LHCN-M2 (cell line): ENCODE results near the gene THSD4. TPM values are rescaled to one million over a fixed set of nuclear protein-coding genes. Genes with fewer than 3 reads are reported as not detected.
A peak's percentile ranks its signal among the peaks of the same experiment; 100 is the strongest.

ENCODE experiments used
- DNase-seq: peaks from one replicate; pipeline ENCODE4 v3.0.0-alpha.2; 2012; ENCODE audit warnings: low read depth
- total RNA-seq: library from RNA; depleted of rRNA; stranded (reverse); fragments of >200 nt; gene quantifications from 2 replicates; pipeline ENCODE4 v1.2.3, GENCODE V29; 2014

Gene THSD4
- total RNA-seq, 1 experiment from 2014 or later: 13.0 TPM

DNA sequence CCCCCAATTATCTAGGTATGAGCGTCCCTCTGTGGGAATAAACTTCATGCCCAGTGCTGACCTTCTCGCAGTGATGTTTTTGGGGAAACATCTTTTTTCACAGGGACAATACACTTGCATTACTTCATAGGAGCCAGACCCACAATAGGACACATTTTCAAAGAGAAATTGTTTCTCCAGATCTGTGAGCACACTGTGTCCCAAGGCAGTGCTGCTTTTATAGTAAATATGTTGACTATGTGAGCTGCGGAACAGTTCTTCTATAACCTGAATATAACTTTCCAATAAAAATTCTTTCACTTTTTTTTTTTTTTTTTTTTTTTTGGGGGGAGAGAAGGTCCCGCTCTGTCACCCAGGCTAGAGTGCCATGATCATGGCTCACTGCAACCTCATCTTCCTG, 17.4 kb upstream of the THSD4 start:
- DNase-seq: no peak

DNA sequence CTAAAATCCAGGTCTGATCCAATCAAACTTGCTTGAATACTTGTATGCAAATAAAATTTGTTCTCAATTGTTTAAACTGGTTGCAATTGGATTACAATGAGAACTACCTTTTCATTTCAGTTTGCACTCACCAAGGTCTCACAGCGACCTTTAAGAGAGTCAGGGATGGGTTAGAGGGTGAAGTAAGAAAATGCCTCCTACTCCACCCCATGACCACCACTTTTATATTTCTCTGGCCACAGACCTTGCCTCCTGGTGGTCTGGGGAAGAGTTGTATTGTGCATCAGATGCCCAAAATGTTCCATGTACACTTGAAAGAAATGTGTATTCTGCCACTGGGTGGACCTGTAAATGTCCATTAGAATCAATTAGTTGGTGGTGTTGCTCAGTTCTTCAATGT, 16.4 kb upstream of the THSD4 start:
- DNase-seq: no peak

DNA sequence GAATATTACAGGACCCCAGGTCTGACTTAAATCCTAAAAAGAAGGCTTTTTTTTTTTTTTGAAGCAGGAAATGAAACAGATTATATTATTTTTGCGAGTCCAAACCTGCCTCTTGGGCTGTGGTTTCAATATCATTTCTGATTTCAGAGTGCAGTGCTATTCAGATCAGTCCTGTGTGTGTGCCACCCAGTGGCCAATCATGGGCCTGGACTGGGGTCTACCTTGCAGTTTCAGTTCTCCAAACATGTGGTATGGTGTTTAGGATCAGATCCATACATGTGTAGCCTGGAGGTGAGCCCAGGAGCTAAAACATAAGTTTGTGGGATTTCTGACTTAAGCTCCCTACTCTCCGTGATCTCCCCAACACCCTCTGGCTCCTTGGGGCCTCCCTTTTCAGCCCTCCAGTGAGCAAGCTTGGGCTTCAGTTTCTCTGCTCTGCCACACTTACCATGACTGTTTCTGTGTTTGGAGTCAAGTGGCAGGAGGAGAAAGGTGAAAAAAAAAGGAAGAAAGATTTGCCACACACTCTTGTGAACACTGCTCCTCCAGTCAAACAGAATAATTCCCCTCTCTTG, 12.1 kb upstream of the THSD4 start:
- peak; percentile 55 for DNase-seq

DNA sequence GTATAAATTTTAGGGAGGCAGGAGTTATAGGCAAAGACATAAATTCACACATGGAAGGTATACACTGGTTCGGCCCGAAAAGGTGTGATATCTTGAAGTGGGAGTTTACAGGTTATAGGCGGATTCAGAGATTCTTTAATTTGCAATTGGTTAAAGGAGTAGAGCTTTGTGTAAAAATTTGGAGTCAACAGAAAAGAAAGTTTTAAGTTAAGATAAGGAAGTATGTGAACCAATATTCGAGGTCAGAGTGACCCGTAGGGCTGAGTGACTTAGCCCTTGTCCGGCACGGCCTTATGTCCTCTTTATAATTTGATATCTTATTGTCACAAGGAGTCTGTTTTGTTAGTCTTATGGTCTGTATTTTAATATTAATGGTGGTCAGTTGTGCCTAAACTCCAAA, 10.6 kb upstream of the THSD4 start:
- no peak for DNase-seq

DNA sequence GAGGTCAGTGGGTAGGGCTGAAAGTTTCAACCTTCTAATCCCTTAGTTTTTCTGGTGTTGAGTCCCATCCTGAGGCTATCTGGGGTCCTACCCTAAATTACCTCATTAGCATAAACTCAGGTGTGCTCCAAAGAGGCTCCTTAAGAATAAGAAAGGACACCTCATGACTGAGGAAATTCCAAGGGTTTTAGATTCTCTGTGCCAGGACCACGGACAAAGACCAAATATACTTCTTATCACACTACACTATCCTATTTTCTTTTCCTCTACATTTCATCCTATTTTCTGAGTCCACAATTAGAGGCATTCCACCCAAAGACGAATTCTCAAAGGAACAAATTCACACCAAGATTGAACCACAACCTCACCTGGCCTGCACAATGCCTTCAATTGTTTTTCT, 9.8 kb upstream of the THSD4 start:
- no peak for DNase-seq

DNA sequence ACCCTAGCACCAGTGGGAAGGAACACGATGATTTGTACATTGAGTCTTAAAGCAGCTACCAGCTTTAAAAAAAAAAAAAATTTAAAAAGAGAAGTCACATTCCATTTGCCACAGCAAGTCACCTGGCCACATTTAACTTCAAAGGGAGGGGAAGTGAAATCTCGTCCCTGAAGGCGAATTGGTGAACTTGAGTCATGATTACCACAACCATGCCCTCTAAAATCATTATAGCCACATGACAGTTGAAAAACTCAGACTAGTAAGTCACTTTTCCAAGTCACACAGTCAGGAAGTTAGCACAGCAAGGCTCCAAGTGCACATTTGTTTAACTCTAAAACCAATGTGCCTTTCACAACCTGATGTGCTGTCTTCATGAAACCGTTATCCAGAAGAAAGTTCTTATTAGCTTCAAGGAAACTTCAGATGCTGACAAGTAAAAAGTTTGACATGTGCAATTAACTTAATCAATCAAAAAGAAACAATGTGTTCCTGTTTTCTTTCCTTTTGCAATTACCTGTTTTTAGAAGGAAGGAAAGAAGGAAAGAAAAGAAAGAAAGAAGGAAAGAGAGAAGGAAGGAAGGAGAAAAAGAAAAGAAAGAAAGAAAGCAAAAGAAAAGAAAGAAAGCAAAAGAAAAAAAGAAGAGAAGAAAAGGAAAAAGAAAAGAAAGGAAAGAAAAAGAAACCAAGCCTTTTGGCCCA, 8.3 kb upstream of the THSD4 start:
- no peak for DNase-seq

DNA sequence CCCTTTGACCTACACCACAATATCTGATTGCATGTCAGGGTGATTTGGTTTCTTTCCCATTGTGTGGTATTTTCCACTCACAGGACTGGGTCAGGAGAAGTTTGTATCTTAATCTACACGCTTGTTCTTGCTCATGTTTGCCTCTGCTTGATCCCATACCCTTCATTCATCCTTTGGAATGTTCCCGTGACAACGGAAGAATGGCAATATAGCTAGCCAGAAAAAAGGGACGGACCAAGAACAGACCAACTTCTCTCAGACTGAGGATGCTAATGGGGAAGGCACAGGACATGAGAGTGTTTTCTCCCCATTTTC, 7.8 kb upstream of the THSD4 start:
- no peak for DNase-seq

DNA sequence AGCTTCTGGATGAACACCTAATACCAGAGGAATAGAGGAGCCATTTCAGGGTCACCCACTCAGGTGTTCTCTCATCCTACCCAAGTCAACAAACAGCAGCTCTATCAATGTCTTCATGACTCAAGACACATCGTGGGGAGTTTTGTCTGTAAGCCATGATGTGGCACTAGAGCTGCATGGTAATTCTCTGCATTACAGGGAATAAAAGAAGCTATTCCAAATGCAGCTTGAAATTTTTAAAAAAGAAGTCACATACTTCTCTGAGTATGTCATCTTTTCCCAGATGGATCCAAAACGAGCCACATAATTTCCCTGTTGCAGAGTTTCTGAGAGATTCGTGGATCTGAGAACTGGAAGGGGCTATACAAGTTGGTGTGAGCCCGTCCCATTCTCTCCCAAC, 6.1 kb upstream of the THSD4 start:
- peak; percentile 52 for DNase-seq

DNA sequence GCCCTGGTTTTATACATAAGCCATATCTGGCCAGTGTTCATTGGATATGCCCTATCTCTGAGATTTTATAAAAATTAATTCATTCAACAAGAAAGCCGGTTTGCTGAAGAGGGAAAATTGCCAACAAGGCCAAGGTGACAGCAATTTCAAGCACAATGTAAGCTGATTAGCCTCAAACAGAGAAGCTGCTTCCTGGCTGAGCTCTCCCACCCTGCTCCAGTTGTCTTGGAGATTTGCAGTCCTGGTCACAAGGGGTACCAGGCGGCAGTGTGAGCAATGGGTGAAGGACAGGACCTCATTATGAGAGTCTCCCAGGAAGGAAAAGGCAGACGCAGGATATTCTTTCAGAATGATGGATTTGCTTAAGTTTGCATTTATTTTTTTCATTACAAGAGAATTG, 5.4 kb upstream of the THSD4 start:
- DNase-seq: no peak

DNA sequence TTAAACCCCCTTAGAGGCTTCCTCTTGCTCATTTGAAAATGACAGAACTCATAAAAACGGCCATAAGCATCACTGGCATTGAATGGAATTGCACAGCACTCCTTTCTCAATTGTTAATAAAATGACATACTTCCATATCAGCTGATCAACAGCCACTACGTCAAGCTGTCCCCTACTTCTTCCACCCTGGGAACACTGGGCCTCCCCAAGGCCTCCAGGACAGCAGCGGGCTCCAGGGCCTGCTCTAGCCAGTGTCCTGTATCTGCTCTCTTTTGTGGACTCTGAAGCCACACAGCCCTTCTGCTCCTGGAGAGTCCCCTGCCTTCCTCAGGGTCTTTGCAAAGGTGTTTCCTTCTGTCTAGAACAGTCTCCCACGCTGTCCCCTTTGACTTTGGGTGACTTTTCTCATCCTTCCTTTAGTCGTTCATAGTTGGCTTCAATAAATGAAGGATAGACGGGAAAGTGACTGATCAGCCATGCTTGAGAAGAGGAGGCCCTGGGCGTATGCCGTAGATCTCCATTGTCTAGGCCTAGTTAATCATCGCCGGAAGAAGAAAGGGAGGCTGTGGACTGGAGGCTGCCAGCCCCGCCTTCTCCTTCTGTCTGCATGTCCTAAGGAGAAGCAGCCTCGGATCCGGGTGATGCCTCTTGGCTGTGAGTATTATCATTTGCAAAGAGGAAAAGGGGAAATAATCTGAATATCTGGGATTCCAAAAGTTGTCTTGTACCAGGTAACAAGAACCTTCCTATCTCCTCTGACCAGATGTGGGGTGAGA, 4.7 kb upstream of the THSD4 start:
- no peak for DNase-seq

DNA sequence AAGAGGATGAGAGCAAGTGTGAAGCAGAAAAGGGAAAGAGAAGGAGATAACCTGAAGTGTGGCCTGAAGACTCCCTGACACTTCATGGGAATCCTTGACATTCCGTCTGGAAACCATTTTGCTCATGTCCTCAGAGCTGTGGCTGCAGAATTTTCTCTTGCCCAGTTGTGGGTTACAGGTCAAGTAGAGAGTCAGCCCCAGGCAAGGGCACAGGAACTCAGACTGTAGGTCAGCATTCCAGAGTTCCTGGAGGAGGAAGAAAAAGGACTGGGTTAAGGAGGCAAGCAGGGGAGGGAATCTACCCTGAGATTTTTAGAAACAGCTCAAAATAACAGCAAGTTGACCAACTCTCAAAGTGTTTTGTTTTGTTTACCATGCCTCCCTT, 4.1 kb upstream of the THSD4 start:
- DNase-seq: no peak

DNA sequence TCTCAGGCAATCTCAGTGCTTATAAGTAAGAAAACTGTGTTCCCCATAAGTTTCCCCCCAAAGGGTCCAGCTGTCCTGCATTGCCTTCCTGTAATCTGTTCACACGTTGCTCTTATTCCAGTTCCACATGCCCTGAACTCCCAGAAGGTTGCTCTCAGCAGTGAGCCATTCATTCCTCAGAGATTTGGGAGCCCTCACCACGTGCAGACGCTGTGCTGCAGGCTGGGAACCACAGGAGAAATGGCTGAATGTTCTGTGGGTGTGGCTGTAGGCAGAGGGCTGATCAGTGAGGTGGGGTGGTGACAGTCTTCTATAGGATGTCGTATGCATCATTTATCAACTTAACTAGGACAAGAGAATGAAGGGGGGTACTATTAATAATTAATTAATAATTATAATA, 3.3 kb upstream of the THSD4 start:
- DNase-seq: no peak

DNA sequence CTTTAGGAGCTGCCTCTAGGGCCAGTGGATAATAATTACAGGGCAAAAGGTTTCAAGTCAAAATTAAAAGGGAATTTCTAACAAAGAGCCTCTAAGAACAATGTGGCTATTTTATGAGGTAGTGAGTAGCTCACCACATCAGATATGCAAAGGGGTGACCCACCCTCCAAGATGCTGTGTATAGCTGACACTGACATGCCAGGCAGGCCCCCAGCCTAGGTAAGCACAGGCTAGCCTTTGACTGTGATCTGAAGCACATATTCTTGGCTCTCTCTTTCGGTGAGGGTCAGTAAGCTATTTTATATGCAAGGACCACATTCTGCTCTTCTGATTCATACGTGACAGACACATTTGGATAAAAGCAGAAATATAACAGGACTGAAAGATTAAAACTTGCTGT, 2.8 kb upstream of the THSD4 start:
- no peak for DNase-seq

DNA sequence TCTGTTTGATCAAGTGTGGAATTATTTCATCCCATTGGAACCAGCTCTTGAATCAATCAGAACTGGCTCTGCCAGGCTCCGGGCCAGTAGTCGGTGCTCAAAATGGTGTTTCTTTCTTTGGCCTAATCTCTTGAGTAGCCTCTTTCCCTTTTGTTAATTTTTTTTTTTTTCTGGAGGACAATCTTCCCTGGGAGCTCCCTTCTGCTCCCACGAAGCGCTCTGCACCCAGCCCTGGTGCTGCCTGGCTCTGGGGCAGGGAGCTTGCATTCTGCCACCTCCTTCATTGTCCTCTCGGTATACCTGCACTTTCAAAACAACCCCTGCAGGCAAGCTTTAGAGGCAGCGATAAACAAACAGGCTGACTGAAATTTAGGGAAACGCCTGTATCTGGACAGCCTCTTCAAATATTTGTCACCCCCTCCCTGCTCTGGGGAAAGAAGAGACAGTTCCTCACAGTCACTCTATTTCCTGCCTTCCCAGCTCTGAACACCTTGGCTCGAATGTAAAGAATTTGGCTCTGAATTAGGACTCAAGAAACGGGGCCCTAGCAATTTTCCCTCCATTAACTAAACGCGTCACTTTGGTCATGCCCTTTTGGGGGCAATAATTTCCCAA, 1.1 kb upstream of the THSD4 start:
- DNase-seq: no peak

DNA sequence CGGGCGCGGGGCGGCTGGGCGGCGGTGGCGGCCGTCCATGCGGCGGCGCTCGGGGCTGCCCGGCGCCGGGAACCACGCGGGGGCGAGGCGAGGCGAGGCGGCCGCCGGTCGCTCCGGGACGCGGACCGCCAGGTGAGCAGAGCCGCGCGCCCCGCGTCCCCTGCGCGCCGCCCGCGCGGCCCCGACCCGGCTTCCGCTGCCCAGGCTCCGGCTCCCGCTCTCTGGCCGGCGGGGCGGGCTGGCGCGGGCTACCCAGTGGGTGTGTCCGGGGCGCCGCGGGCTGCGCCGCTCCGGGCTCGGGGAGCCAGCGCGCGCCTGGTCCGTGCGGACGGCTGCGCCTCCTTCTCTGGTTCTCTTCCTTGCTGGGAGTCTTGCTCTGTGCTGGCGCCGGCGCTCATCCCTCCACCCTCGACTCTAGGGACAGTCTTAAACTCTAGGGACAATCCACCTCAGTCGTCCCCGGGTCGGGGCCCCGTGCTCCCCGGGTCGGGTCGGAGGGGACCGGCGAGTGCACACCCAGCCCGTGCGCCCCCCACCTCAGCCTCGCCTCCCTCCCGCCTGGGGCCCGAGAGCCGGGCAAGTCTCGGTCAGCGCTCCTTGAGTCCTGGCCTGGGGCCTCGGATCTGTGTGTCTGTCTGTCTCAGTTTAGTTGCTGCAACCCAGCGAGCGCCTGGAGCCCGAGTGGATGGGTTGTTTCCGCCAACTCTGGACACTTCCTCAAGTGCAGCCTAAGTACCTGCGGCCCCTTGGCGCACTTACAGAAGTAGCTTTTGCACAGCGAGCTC, 488 bp downstream of the THSD4 start:
- DNase-seq: peak; percentile 41

DNA sequence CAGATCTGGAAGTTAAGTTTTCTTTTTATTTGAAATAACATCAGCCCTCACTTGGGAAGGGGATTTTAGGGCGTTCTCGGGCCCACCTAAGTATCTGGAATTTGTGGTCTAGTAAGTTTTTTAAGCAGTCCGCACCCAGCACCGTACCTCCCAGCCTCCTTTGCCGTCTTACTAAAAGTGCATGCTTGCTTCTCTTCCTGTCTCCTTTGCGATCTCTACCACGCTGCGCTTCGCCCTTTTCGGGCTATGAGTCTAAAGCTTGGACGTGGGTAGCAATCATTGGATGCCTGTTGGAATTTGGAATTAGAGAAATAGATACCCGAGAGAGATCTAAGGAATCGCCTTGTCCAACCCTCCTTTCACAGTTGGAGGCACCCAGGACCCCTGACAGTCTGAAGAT, 1.1 kb downstream of the THSD4 start:
- no peak for DNase-seq

DNA sequence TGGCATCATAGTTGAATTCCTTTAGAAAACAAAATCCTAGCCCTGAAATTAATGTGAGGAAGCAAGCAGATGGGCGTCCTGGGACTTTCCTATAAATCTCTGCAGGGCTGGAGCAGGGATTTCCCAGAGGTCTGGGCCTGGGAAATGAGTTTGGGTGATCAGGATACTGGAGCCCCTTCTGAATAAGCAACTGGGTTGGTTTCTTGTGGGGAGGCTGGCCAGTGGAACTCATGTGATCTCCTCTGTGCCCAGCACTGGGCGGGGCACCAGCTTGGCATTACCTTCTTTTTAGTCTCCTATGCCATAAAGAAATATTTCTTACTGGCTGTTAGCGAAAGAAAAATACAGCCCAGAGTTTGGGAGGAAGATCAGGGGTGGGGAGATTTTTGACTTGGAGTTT, 1.7 kb downstream of the THSD4 start:
- DNase-seq: no peak

DNA sequence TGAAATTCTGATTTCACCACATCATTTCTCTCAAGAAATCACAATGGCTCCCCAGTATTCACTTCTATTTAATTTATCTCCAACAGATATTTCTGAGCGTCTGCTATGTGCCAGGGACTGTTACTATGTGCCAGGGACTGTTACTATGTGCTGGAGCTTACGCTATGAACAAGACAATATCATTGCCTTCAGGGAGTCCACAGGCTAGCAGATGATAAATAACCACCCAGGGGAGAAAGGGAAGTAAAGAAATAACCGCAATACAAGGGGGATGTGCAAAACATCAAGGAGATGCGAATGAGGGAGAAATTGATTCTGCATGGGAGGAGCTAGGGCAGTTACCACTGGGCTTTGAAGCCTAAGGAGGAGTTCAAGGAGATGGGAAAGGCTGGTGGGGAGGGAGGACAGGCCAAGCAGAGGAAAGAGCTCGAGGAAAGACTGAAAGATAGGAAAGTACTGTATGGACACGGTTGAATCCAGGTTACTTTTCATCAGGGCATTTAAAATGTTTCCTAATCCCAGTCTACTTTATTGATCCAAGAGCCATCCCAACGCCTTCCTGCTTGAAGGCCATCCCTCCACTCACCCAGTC, 2.5 kb downstream of the THSD4 start:
- DNase-seq: no peak

DNA sequence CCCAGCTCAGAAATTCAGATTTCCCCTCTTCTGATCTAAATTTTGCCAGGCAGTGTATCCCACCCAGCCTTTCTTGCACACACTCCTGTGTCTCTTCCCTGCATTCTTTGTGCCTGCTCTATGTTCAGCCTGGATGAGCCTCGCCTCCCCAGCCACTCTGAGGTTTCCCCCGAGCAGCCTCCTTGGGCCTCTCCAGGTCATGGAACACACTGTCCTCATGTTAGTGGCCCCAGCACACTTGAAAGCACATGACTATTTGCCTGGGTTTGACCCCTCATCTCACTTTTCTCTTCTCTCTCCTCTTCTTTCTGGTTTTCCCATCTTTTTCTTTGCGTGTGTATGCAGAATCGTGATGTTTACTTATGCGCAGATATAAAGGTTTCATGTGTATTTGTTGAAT, 3.1 kb downstream of the THSD4 start:
- no peak for DNase-seq

DNA sequence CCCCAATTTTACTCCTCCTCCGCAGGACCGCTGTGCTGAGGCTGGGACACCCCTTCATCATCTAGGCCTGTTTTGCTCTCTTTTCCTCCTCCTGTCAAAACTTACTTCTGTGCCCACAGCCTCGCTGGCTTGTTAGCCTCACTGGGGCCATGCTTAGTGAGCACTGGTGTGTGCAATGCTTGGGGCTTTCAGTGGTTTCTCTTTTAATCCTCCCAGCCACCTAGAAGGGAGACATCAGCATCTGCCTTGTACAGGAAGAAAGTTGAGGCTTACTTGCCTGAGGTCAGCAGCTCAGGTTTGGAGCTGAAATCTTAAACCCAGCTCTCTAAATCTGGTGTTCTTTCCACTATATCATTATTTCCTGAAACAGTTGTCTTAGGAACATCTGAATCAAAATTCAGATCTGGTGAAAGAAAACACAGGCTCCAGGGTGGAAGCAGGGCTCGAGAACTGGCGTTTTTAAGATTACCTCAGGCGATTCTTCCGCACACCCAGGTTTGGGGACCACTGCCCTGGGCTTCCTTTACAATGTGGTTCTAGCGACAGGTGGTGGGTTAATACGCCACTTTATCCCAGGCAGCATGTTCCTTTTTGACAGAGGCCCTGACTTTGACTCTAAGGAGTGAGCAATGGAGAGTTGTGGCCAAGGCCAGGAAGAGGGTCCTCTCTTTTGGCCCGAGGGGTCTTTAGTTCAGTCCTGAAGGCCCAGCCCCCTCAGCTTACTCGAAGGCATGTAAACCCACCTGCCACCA, 3.8 kb downstream of the THSD4 start:
- no peak for DNase-seq

DNA sequence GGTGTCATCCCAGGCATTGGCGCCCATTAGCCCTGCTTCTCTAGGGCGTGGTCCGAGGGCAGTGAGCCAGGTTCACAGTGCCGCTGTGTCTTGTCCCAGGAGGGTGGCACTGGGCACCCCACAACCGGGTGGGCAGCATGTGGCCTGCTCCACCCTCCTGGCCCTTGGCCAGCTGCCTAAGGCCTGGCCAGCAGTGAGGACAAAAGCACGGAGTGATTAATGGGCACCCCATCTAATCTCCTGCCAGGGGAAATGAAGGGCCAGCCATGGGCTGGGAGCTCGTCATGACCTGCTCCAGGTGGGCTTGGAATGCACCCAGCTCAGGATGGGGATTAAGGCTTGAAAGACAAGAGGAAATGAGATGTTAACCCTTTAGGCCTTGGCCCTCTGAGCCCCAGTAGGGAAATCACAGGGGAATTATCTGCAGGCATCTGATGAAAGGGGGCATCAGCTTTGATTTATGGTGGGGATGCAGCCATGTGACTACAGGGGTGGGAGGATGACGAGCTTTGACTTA, 5.2 kb downstream of the THSD4 start:
- DNase-seq: no peak
